Hepatocyte (in vitro differentiated cells): ENCODE measurements around the gene LYSMD4.

Source experiments
- EZH2 ChIP-seq: fragments of 200-600 bp; sonication (generic); IDR thresholded peaks from 2 replicates; pipeline ENCODE4 v1.6.1; 2016; ENCODE audit warnings: antibody characterized with exemption, mild to moderate bottlenecking, borderline replicate concordance
- TF ChIP-seq, protein P1 (sequence below): fragments of 200-600 bp; sonication (generic); IDR thresholded peaks from 2 replicates; pipeline ENCODE4 v1.5.1; 2016; ENCODE audit warnings: antibody characterized with exemption, mild to moderate bottlenecking; ENCODE audit not compliant: poor library complexity

GRCh38 chr15:99703603-99704443, 29.4 kb downstream of the LYSMD4 start:
- TF ChIP-seq, protein P1, sequence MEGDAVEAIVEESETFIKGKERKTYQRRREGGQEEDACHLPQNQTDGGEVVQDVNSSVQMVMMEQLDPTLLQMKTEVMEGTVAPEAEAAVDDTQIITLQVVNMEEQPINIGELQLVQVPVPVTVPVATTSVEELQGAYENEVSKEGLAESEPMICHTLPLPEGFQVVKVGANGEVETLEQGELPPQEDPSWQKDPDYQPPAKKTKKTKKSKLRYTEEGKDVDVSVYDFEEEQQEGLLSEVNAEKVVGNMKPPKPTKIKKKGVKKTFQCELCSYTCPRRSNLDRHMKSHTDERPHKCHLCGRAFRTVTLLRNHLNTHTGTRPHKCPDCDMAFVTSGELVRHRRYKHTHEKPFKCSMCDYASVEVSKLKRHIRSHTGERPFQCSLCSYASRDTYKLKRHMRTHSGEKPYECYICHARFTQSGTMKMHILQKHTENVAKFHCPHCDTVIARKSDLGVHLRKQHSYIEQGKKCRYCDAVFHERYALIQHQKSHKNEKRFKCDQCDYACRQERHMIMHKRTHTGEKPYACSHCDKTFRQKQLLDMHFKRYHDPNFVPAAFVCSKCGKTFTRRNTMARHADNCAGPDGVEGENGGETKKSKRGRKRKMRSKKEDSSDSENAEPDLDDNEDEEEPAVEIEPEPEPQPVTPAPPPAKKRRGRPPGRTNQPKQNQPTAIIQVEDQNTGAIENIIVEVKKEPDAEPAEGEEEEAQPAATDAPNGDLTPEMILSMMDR = peak; percentile 61
- no peak for TF ChIP-seq EZH2
